ENCODE results near the gene CCR8.

The CCR8 gene

GRCh38 chr3:39329493-39329892, at the start of gene CCR8:
Gene CCR8 (plus strand): TSS chr3:39329709. CDS start chr3:39332332, 2,623 bp downstream.
- DNase-seq (ENCODE audit: low read depth in 3 of 3, low spot score in 1 of 3) = no peak

GRCh38 chr3:39279745-39280517, 49.6 kb upstream of the CCR8 start, which contains the start of gene CX3CR1:
Gene CX3CR1 (minus strand): TSS chr3:39280036. CDS start chr3:39266509, 13,527 bp downstream.
- no peak for DNase-seq (ENCODE audit: low read depth in 3 of 3, low spot score in 1 of 3)

- no peak for DNase-seq (ENCODE audit: low read depth in 3 of 3, low spot score in 1 of 3)
These were observed 48.9 kb upstream of the CCR8 start for GRCh38 chr3:39280571-39280970.

GRCh38 chr3:39281533-39281932, 48.0 kb upstream of the CCR8 start:
- DNase-seq (ENCODE audit: low read depth in 3 of 3, low spot score in 1 of 3) = no peak

GRCh38 chr3:39282057-39282456, 47.5 kb upstream of the CCR8 start:
- DNase-seq (ENCODE audit: low read depth in 3 of 3, low spot score in 1 of 3) = no peak

GRCh38 chr3:39284457-39284881, 45.0 kb upstream of the CCR8 start:
- DNase-seq (ENCODE audit: low read depth in 3 of 3, low spot score in 1 of 3) = no peak

GRCh38 chr3:39285332-39285731, 44.2 kb upstream of the CCR8 start:
- no peak for DNase-seq (ENCODE audit: low read depth in 3 of 3, low spot score in 1 of 3)

- no peak for DNase-seq (ENCODE audit: low read depth in 3 of 3, low spot score in 1 of 3)
These were observed 42.7 kb upstream of the CCR8 start for GRCh38 chr3:39286771-39287170.

- no peak for DNase-seq (ENCODE audit: low read depth in 3 of 3, low spot score in 1 of 3)
These were observed 42.0 kb upstream of the CCR8 start for GRCh38 chr3:39287216-39288164.

- DNase-seq (ENCODE audit: low read depth in 3 of 3, low spot score in 1 of 3) = peak; percentile 54 to 65 (median 58)
These were observed 41.2 kb upstream of the CCR8 start for GRCh38 chr3:39288300-39288808.

GRCh38 chr3:39289107-39289506, 40.4 kb upstream of the CCR8 start:
- DNase-seq (ENCODE audit: low read depth in 3 of 3, low spot score in 1 of 3) = no peak

GRCh38 chr3:39290255-39290654, 39.3 kb upstream of the CCR8 start:
- no peak for DNase-seq (ENCODE audit: low read depth in 3 of 3, low spot score in 1 of 3)

GRCh38 chr3:39291903-39292329, 37.6 kb upstream of the CCR8 start:
- peak; percentile 36 to 67 (median 50) for DNase-seq (ENCODE audit: low read depth in 3 of 3, low spot score in 1 of 3)

- DNase-seq (ENCODE audit: low read depth in 3 of 3, low spot score in 1 of 3) = no peak
These were observed 36.5 kb upstream of the CCR8 start for GRCh38 chr3:39292961-39293360.

GRCh38 chr3:39294446-39295183, 34.9 kb upstream of the CCR8 start:
- DNase-seq (ENCODE audit: low read depth in 3 of 3, low spot score in 1 of 3) = no peak

- no peak for DNase-seq (ENCODE audit: low read depth in 3 of 3, low spot score in 1 of 3)
These were observed 34.2 kb upstream of the CCR8 start for GRCh38 chr3:39295184-39295775.

- no peak for DNase-seq (ENCODE audit: low read depth in 3 of 3, low spot score in 1 of 3)
These were observed 33.1 kb upstream of the CCR8 start for GRCh38 chr3:39296197-39297077.

GRCh38 chr3:39299279-39299678, 30.2 kb upstream of the CCR8 start:
- no peak for DNase-seq (ENCODE audit: low read depth in 3 of 3, low spot score in 1 of 3)

GRCh38 chr3:39302178-39302577, 27.3 kb upstream of the CCR8 start:
- DNase-seq (ENCODE audit: low read depth in 3 of 3, low spot score in 1 of 3) = no peak

- no peak for DNase-seq (ENCODE audit: low read depth in 3 of 3, low spot score in 1 of 3)
These were observed 16.2 kb upstream of the CCR8 start for GRCh38 chr3:39313289-39313688.
